GM18526 (cell line): ENCODE results near the gene WDR62.

Experiments used
- POLR2A ChIP-seq: IDR thresholded peaks from 3 replicates; pipeline ENCODE4 v1.6.1; 2011; ENCODE audit not compliant: insufficient read length; ENCODE audit errors: extremely low read depth

WDR62 gene

DNA sequence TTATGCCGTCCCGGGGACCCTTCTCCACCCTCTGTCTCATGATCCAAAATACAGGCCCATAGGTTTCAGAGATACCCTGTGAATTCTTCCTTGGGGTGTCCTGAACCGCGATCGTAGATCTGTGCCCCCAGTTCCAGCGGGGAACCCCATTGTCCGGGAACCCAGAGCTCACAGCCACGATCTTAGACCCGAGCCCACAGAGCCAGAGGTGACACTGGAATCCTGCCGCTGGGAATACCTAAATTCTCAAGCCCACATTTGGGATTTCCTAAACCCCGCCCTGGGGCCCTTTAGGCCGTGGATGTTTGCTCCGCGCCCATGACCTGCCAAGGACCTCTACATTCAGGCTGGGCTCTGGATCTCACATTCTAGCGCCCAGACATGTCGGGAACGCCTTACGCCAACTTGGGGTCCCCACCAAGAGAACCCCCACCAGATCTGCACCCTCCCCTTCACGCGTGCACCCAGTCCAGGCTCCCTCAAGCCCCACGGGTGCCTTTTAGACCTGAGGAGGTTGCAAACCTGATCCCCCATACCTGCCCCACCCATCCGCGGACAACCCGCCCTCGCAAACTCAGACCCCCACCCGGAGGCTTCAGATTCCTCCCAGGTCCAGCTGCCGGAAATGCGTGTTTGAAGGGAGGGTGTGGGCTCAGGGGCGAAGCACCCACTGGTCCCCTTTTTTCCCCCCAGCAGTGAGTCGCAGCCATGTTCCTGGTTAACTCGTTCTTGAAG is 85.8 kb downstream of the WDR62 start:
- peak; percentile 53 for TF ChIP-seq POLR2A

DNA sequence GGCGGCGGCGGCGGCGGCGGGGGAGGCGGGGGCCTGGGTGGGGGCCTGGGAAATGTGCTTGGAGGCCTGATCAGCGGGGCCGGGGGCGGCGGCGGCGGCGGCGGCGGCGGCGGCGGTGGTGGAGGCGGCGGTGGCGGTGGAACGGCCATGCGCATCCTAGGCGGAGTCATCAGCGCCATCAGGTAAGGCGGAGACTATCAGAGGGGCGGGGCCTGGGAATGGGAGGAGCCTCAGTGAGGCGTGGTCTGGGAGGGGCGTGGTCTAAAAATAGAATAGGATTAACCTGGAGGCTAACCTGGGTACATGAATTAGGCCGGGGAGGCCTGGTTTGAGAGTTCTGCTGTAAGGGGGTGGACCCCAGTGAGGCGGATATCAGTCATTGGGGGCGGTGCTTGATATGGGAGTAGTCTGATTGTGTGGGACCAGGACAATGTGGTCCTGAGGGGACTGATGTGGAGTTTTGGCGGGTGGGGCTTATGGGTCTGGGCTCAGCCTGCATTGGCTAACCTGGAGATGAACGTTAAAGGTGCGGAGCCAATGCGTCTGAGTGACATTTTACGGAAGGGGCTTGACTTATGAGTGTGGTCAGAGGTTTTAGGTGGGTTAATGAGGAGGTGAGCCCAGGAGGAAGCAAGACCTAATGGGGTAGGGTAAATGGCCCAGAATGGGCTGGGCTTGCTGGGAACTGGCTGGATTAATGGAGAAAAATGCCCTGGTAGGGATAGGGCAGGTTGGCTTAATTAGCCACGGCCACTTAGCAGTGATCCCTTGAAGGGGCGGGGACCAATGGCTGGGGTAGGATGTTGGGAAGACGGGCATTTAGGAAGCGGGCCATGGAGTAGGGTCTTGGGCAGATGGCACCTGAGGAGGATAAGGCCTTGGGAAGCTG is 86.6 kb downstream of the WDR62 start:
- peak; percentile 27 for TF ChIP-seq POLR2A

- no peak for TF ChIP-seq POLR2A
Measured at GRCh38 chr19:36142046-36142445, 87.3 kb downstream of the WDR62 start.

- TF ChIP-seq POLR2A, result no peak
Measured at GRCh38 chr19:36142496-36142895, 87.8 kb downstream of the WDR62 start.

DNA sequence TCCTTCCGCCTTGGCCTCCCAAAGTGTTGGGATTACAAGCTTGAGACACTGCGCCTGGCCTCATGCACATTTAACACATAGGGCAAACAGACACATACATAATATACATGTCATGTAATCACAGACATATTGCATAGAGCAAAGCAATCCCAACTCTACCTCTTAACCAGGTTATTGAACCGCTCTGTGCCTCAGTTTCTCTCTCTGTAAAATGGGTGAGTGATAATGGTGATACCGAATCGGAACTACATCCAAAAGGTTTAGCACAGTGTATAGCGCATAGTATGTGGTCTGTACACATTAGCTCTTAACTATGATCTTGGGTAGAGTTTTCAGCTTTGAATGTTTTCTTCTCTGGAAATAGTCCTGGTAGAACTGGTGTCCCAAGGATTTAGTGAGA is 89.9 kb downstream of the WDR62 start:
- no peak for TF ChIP-seq POLR2A

- TF ChIP-seq POLR2A, result no peak
Measured at GRCh38 chr19:36149673-36150406, 95.1 kb downstream of the WDR62 start.

- no peak for TF ChIP-seq POLR2A
Measured at GRCh38 chr19:36150586-36150985, 95.9 kb downstream of the WDR62 start.

DNA sequence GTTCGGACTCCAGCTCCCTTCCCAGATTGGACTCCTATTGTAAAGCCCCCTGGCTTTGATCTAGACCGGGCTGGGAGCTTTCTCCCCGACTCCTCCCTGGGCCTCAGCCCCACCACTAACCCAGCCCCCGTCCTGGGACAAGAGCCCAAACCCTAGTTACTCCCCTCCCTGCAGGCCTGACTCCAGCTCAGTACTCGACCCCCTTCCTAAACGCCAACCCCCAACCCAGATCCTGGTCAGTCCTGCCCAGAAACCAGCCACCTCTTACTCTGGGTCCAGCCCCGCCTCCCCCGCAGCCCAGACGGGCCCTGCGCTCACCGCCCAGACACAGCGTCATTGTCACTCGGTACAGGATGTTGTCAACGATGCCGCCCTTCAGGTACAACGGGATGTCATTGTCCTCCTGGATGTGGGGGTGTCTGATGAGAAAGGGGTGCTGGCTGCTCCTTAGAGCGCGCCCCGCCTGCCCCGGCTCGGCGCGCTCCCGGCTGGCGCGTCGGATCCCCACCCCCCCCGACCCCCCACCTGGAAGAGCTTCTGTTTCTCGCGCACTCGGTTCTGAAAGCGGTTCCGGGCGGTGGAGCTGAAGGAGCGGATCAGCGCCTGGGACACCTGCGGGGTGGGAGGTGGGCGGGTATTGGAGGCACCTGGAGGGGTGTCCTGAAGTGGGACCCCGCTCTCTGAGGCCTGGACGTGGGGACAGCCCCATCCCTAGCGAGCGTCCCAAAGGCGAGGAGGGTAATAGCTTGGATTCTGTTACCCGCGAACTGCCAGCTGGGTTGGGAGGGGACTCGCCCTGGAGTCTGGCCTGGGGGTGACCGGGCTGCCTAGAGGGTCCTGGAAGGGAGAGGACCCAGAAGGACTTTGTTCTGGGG is 96.7 kb downstream of the WDR62 start:
- no peak for TF ChIP-seq POLR2A

DNA sequence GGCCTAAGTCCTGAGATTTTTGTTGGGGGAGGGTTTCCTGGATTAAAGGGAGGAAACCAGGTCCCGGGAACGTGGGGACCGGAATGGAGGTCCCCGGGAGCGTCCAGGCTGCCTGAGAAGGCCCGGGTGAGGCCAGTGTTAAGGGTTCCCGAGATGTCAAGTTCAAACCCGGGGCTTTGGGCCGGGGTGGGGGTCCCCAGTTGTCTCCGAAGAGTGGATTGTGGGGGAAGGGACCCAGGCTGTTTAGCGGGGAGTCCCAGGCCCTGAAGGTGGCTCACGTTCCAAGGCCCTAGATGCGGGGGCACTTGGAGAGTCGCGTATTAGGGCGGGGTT is 97.3 kb downstream of the WDR62 start:
- TF ChIP-seq POLR2A, result no peak

DNA sequence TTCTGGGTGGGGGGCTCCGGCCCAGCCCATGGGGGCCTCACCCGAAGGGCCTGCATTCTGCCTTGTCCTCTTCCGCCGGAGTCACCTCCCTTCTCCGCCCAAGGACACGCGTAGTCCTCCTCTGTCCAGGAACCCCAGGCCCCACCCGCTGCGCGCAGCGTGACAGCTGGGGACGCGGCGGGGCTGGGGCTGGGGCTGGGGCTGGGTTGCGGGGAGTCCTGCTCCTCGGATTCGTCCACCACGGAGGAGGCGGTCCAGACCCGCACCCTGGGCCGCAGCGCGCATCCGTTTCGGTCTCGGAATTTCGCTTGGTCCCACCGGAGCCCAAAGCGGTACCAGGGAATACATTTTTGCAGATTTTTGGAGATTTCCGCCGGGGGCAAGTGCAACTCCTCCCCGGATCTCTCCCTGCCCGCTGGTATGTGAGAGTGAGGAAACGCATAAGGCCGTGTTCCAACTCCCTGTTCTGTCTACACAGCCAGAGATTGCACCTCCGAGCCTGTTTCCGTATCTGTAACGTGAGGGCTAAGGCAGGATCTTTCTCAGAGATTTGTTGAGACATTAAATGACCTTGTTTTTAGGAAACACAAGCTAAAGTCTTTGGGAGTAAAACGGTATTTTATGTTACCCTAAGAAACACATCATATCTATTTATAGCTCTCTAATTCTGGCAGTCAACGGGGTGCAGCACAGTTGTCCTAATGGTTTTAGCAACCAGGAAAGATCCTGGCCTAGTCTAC is 97.8 kb downstream of the WDR62 start, which contains the start of gene COX7A1:
TSS of gene COX7A1 (minus strand) at position 96 of the 740 bp plus-strand sequence. CDS start at position 56, 40 bp downstream.
- no peak for TF ChIP-seq POLR2A

DNA sequence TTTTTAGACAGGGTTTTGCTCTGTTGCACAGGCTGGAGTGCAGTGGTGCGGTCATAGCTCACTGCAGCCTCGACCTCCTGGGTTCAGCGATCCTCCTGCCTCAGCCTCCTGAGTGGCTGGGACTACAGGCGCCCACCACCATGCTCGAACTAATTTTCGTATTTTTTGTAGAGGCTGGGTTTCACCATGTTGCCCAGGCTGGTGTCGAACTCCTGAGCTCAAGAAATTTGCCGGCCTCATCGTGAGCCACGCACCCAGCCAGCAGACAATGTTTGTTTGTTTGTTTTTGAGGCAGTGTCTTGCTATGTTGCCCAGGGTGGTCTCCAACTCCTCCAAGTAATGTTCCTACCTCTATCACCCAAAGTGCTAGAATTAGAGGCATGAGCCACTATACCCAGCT is 98.4 kb downstream of the WDR62 start:
- TF ChIP-seq POLR2A, result no peak
